NCI-H1417 (cell line): Measurements from ENCODE around the gene SARDH.

Experiments
- DNase-seq, 3 experiments: peaks; one replicate each; lab custom pipeline; 2025; lab: John Stamatoyannopoulos, UW

Gene SARDH

GRCh38 chr9:133713960-133714495 lies 24.1 kb downstream of the SARDH start:
- no peak for DNase-seq

- DNase-seq, result no peak
These were observed 24.8 kb downstream of the SARDH start for GRCh38 chr9:133713150-133713959.

DNA sequence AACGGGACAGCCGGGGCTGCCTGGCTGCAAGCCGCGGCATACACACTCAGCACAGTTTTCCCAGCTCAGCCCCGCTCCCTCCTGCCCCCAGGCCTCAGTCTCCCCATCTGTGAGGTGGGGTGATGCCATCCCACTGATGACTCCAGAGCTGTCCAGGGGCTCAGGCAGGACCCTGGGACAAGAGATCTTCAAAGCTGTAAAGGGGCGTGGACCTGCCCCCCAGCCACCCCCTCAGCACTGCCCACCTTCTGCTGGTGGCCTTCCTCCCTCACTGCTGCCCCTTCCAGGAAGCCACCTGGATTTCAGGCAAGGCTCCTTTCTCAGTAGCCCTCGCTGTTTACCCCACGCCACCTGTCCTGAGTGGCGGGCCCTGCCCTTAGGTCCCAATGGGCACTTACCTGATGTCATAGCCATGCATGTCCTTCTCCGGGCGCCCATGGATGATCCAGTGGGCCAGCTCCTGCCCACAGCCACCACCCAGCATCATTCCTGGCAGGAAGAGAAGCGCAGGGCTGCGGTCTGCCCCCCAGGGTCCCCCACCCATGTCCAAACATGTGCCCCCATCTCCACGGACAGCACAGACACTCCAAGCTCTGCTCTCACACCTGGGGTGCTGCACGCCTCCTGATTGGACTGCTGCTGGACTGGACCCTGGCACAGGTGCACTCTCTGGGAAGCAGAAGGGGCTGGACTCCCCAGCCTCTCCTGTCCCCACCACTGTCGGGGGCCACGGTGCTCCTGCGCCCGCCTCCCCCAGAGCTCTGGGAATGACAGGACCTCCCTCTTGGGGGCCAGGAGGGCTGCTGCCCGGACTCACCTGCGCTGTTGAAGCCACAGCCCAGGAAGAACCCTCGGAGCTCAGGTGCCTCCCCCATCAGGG lies 25.7 kb downstream of the SARDH start:
- no peak for DNase-seq

GRCh38 chr9:133711428-133712220 lies 26.5 kb downstream of the SARDH start:
- DNase-seq, result no peak

DNA sequence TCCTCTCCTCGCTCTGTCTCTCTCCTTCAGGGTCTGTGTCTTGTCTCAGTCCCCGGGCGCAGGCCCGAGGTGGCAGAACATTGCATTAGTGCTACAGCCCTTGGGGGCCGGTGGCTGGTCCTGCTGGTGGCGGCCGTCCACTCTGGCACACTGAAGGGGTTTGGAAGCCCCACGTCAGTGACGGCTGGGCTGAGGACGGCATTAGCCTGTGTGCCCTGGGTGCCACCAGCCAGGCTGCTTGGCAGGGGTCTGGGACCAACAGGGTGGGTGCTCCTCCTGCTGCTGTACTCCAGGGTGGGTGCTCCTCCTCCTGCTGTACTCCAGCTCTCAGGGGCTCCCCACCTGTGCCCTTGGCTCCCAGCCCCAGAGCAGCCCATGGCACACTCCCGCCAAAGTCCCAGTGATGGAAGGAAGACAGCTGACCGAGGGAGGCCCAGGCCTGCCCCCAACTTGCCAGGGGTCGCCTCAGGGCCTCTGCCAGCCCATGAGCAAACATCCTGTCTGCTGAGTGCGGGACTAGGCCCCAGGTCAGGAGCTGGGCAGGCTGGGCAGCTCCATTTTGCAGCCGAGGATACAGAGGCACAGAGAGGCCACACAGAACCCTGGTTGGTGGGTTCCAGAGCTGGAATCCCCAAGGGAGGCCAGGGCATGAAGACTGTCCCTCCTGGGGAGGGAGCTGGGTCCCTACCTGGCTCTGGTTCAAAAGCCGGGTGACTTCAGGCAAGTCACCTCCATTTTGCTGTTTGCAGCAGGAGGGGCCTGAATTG lies 27.3 kb downstream of the SARDH start:
- no peak for DNase-seq

DNA sequence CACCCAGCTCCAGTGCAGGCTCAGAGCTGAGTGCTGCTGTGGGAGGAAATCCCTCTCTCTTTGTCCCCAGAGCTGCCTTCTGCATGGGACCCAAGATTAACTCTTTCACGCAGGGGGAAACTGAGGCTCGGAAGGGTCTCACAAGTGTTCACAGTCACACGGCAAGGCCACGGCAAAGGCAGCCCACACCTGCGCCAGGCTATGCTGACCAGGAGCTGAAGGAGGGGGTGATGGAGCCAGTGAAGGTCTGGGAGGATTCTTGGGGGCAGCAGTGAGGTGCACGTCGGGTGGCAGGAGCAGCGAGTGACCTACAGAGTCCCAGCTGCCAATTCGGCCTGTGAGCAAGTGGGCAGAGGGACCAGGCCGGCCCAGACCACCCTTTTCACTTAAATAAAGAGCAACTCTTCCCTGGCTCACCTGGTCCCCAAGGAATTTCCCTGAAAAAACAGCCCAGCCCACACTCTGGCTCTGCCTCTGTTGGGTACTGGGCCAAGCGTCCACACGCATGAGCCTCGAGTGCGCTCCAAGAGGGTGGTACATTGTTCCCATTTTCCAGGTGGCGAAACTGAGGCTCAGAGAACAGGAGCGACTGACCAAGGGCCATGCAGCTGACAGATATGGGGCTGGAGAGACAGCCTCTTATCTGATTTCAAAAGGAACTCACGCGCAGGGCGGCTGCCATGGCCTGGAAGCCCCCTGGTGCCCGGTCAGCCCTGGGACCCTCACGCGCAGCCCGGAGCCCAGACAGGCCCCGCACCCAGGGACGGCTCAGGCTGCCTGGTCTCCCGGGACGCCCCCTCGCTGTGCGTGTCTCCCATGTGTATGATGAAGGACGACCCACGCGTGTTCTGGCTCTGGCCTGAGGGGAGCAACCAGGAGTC lies 28.2 kb downstream of the SARDH start:
- no peak for DNase-seq

DNA sequence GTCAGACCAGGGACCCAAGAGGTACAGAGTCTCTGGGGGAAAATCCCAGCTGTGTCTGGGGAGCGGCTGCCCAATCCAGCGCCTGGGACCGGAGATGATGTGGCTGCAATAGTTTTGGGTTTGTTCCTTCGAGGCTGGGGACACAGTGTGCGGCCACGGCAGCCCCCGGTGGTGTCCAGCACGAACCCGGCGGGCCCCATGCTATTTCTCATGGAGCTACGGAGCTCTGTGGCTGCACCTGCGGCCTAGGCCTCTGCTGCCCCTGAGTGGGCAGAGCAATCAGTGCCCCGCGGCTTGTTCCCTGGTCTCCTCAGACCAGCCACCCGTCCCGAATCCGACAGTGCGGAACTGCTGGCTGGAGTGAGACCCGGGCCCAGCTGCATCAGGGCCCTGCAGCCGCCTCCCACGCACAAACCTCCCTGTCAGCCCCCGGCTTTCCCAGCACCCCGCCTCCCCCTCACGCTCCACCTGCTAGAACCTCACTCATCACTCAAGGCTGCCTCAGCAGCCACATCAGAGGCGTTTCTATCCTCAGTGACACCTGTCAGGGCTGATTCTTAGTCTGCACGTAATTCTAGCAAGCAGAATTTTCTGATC lies 29.0 kb downstream of the SARDH start:
- peak; percentile 44 to 86 (median 76) for DNase-seq

DNA sequence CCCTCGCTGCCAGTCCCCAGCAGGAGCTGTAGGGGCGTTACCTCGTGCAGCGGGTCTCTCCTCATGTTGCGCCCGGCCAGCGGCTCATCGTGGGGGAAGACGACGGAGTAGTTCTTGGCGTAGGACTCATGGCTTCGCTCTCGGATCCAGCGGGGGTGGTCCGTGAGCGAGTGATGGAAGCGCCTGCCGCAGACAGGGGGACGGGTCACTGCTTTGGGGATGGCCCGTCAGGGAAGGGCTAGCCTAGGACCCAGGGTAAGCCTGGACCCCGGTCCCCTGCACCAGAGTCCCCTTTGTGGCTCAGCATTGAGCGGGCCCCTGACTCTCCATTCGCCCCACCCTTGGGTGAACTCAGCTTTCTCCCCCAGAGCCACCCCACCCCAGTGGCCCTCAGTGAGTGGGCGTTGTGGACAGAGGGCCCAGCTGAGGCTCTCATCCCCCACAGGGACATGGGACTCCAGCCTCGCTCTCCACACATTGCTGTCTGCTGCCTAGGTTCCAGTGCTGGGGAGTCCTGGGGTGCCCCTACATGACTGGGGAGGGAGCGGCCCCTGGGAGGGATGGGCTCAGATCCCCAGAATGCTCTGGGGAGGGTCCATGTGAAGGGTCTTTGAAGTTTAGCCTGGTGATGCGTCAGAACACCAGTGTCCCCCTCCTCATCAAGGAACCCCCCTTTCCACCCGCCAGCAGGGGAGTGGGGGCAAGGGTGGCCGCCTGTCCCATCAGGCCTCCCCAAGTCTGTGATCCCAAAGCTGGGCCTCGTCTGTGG lies 29.7 kb downstream of the SARDH start:
- no peak for DNase-seq

DNA sequence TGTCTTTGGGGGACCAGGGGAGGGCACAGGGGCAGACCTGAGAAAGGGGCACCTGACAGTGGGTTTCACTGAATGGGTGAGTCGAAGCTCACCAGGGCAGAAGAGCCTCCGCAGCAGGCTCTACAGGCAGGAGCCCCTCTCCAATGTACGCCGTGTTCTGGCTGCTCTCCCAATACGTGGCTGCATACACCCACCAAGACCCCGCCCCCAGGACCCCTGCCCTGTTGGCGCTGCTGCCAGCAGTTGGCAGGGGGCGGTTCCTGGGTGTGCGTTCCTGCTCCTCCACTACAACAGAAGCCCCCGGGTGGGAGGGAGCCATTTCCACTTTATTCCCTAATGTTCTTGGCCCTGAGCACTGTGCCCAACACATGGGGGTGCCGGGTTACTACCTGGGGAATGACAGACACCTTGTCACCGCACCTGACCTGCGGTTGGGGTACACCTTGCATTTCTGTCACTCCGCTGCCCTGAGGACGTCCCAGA lies 30.3 kb downstream of the SARDH start:
- DNase-seq, result no peak

GRCh38 chr9:133707065-133707762 lies 30.9 kb downstream of the SARDH start:
- peak in 1 of 3 experiments; percentile 34 for DNase-seq

DNA sequence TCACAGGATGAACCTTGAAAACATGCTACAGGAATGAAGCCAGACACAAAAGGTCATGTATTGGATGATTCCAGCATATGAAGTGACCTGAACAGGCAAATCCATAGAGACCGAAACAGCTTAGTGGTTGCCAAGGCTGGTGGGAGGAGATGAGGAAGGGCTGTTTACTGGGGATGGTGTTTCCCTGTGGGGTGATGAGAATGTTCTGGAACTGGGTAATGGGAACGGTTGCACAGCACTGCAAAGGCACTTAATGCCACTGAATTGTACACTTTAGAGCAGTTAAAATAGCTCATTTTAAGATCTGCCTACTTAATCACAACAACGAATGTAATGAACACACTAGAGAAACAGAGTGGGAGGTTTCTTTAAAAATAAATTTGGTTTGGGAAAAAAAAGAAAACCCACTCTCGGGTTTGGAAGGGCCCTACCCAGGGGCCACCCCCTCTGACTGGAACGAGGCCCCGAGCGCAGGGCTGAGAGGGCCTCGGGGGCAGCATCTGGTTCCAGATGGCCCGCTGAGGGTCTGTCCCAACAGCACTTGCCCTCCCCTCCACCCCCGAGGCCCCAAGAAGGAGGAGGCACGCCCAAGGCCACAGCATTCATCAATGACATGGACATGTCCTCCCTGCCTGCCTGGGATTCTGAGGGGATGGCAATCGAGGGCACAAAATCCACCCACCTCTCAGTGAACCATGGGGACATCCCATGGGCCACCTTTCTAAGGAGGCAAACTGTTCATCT lies 31.7 kb downstream of the SARDH start:
- no peak for DNase-seq

DNA sequence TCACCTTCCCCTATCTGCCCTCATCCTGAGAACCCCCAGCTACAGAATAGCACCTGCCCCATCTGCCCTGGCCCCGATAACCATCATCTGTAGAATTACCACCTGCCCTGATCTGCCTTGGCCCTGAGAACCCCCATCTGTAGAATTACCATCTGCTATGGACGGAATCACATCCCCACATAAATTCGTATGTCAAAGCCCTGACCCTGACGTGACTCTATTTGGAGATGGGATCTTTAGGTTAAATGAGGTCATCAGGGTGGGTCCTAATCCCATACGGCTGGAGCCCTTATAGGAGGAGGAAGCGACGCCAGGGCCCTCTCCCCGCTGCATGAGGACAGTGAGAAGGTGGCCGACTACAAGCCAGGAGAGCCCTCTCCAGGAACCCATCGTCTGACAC lies 32.6 kb downstream of the SARDH start:
- DNase-seq, result no peak

GRCh38 chr9:133704711-133705181 lies 33.4 kb downstream of the SARDH start:
- DNase-seq, result no peak

- DNase-seq, result peak; percentile 48 to 92 (median 89)
These were observed 34.4 kb downstream of the SARDH start for GRCh38 chr9:133703591-133704399.

DNA sequence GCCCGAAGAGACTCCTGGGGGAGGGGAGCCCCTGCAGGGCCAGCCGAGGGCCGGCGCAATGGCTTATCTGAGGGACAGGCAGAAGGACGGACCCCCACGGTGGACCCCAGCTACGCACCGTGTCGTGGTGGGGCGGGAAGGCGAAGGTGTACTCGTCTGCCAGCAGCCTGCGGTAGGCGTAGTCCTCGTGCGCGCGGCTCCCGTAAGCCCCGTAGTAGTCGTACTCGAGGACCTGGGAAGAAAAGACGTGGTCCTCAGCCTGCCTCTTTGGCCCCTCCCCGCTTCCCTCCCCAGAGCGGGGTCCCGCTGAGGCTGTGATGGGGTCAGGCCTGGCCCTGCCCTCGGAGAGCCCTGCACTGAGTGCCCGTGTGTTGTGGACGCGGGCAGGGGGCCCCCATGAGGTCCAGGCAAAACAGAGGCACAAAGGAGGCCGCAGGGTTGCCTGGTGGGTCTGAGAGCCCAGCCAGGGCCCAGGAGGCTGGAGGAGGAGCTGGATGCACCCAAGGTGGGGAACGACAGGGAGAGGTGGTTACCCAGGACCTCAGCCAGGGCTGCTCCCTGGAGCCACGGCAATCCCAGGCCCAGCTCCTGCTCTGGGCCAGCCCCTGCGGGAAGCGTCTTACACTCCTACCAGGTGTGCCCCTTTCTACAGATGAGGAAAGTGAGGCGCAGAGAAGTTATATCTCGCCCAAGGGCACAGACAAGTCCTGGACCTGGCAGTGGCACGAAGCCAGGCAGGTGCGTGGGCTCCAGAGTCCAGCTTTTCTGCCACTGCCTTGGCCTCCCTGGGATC lies 35.2 kb downstream of the SARDH start:
- peak in 2 of 3 experiments; percentile 88 to 89 for DNase-seq
